Epidermal melanocyte (primary cell): Measurements from ENCODE around the gene SS18L1.

ENCODE experiments used
- DNase-seq: peaks from one replicate; pipeline ENCODE4 v3.0.0; 2011; ENCODE audit warnings: low spot score; ENCODE audit not compliant: insufficient read length

The SS18L1 gene

GRCh38 chr20:62223571-62223970, 80.0 kb downstream of the SS18L1 start:
- no peak for DNase-seq

- DNase-seq: no peak
These were observed 80.7 kb downstream of the SS18L1 start for GRCh38 chr20:62224113-62224855.

- no peak for DNase-seq
These were observed 81.5 kb downstream of the SS18L1 start for GRCh38 chr20:62225026-62225425.

- no peak for DNase-seq
These were observed 82.5 kb downstream of the SS18L1 start for GRCh38 chr20:62225820-62226635.

- no peak for DNase-seq
These were observed 83.4 kb downstream of the SS18L1 start for GRCh38 chr20:62226707-62227590.

- DNase-seq: no peak
These were observed 84.0 kb downstream of the SS18L1 start for GRCh38 chr20:62227591-62227976.

GRCh38 chr20:62227977-62228958, 84.7 kb downstream of the SS18L1 start:
- no peak for DNase-seq

GRCh38 chr20:62228982-62229545, 85.5 kb downstream of the SS18L1 start:
- no peak for DNase-seq

GRCh38 chr20:62229667-62230066, 86.1 kb downstream of the SS18L1 start:
- no peak for DNase-seq

- no peak for DNase-seq
These were observed 86.7 kb downstream of the SS18L1 start for GRCh38 chr20:62230276-62230675.

- no peak for DNase-seq
These were observed 87.1 kb downstream of the SS18L1 start for GRCh38 chr20:62230696-62231095.

- DNase-seq: no peak
These were observed 87.7 kb downstream of the SS18L1 start for GRCh38 chr20:62231292-62231691.
